HG02798 (cell line): ENCODE measurements around the gene KLHL10.
"Not testable (repeated sequence)": the region's sequence is repeated elsewhere in the genome, so short reads cannot be mapped to it uniquely, and the experiment has no call there.

Experiments
- ATAC-seq: cut with Tn5 transposase; IDR thresholded peaks from one replicate; pipeline ENCODE4 v1.9.1; 2021; ENCODE audit warnings: mild to moderate bottlenecking; ENCODE audit not compliant: unreplicated experiment, poor library complexity

The KLHL10 gene

GRCh38 chr17:41849251-41849990, 11.8 kb downstream of the KLHL10 start:
- ATAC-seq = no peak

GRCh38 chr17:41851382-41851781, 13.8 kb downstream of the KLHL10 start:
- not testable (repeated sequence) for ATAC-seq

GRCh38 chr17:41860254-41860931, 22.8 kb downstream of the KLHL10 start:
- ATAC-seq = no peak

- no peak for ATAC-seq
Measured at GRCh38 chr17:41863074-41863848, 25.6 kb downstream of the KLHL10 start.

GRCh38 chr17:41864498-41864835, 26.8 kb downstream of the KLHL10 start:
- no peak for ATAC-seq

- peak; percentile 90 for ATAC-seq
Measured at GRCh38 chr17:41864836-41865595, 27.4 kb downstream of the KLHL10 start, which contains the start of gene KLHL11. TSS of gene KLHL11 (minus strand) at chr17:41865423. CDS start at chr17:41865370, 53 bp downstream.

- ATAC-seq = no peak
Measured at GRCh38 chr17:41865596-41865893, 27.9 kb downstream of the KLHL10 start.

GRCh38 chr17:41868568-41868967, 30.9 kb downstream of the KLHL10 start:
- ATAC-seq = no peak

GRCh38 chr17:41869426-41869825, 31.8 kb downstream of the KLHL10 start:
- no peak for ATAC-seq

- ATAC-seq = no peak
Measured at GRCh38 chr17:41870097-41870496, 32.5 kb downstream of the KLHL10 start.

- ATAC-seq = no peak
Measured at GRCh38 chr17:41870627-41871026, 33.0 kb downstream of the KLHL10 start.

GRCh38 chr17:41871789-41872188, 34.2 kb downstream of the KLHL10 start:
- no peak for ATAC-seq

GRCh38 chr17:41873559-41874292, 36.1 kb downstream of the KLHL10 start:
- no peak for ATAC-seq

- ATAC-seq = not testable (repeated sequence)
Measured at GRCh38 chr17:41874293-41874670, 36.7 kb downstream of the KLHL10 start.

- no peak for ATAC-seq
Measured at GRCh38 chr17:41880130-41880529, 42.5 kb downstream of the KLHL10 start.

GRCh38 chr17:41882756-41883155, 45.1 kb downstream of the KLHL10 start:
- ATAC-seq = no peak

- no peak for ATAC-seq
Measured at GRCh38 chr17:41885733-41886132, 48.1 kb downstream of the KLHL10 start.

GRCh38 chr17:41888332-41888965, 50.8 kb downstream of the KLHL10 start:
- ATAC-seq = no peak
